Activated CD4-positive, alpha-beta T cell treated with anti-CD3 and anti-CD28 coated beads, Interleukin-2, amount 50 U/mL, for 48 hours (primary cell): ENCODE data around the gene CHD2.
"Not testable (repeated sequence)": the region's sequence is repeated elsewhere in the genome, so short reads cannot be mapped to it uniquely, and the experiment has no call there.

ENCODE experiments used
- DNase-seq, 2 experiments: peaks; one replicate each; pipeline ENCODE4 v3.0.0-alpha.2; 2020

Gene CHD2

DNA sequence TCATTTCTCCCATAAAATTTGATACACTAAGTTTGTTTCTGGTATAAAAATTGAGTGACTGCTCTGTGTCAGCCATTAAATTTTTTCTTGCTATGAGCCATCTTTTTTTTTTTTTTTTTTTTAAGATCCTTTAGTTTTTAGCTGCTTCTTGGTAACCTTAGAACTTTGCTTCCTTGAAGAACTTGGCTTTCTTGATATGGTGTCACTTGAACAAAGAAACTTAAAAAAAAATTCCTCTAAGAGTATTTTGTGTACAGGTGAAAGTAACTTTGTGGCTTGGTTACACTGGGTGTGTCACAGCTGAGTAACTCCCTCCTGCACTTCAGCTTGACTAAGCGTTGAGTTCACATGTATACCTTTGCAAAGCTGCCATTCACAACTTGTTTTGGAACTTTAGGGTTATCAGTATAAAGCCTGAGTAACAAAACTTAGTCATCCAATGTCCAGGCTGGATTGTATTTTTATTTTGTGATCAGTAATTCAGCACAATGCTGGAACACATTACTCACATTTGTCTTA is 6.5 kb downstream of the CHD2 start:
- peak in 1 of 2 experiments; percentile 50 for DNase-seq

DNA sequence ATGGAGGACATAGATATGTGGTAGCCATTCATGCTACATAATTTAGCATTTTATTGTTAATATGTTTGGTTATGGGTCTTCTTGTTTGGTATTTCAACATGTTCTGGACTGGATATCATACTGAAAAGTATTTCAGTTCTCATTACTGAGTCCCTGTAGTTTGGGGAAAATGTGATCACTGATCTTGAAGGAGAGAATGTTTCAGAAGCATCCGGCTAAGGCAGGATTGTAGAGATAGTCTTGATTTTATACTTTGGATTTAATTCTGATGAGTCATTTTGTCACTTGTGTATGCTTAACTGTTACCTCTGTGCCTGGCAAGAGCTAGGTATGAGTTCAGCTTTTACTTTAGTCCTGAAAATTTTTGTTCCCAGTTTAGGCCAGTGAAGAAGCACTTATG is 7.1 kb downstream of the CHD2 start:
- no peak for DNase-seq

GRCh38 chr15:92907896-92908712 is 8.0 kb downstream of the CHD2 start:
- no peak for DNase-seq

DNA sequence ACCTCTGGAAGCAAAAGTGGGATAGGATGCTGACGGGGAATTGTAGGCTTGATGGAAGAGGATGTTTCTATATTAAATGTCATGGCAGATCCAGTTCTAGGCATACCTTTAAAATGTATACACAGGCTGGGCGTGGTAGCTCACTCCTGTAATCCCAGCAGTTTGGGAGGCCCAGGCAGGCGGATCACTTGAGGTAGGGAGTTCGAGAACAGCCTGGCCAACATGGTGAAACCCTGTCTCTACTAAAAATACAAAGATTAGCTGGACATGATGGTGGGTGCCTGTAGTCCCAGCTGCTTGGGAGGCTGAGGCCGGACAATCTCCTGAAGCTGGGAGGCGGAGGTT is 8.6 kb downstream of the CHD2 start:
- no peak for DNase-seq

GRCh38 chr15:92909136-92909781 is 9.1 kb downstream of the CHD2 start:
- DNase-seq = no peak

GRCh38 chr15:92910451-92910850 is 10.3 kb downstream of the CHD2 start:
- DNase-seq = no peak

GRCh38 chr15:92914103-92914499 is 14.0 kb downstream of the CHD2 start:
- DNase-seq = no peak

- DNase-seq = no peak
These were observed 14.7 kb downstream of the CHD2 start for GRCh38 chr15:92914768-92915221.

DNA sequence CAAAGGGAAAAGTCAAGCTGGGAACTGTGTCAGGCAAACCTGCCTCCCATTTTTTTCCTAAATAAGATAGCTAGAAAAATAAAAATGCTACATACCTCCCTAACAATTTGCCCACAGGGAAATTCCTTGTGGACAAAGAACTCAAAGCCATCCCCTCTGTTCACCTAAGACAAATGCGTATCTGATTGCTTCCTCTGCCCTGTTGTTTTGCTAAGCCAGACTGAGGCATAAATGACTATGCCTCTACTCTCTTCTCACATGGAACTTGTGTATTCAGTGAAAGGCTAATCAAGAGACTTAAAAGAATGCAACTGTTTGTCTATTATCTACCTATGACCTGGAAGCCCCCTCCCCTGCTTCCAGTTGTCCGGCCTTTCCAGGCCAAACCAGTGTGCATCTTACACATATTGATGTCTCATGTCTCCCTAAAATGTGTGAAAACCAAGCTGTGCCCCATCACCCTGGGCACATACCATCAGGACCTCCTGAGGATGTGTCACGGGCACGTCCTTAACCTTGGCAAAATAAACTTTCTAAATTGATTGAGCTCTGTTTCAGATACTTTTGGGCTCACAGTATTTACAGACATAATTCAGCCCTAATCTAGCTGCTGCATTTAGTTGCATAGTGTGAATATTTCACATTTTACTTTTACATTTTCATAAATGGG is 15.8 kb downstream of the CHD2 start:
- no peak for DNase-seq

GRCh38 chr15:92917598-92918407 is 17.7 kb downstream of the CHD2 start:
- peak; percentile 96 to 98 for DNase-seq

- not testable (repeated sequence) for DNase-seq
These were observed 18.8 kb downstream of the CHD2 start for GRCh38 chr15:92918881-92919280.

DNA sequence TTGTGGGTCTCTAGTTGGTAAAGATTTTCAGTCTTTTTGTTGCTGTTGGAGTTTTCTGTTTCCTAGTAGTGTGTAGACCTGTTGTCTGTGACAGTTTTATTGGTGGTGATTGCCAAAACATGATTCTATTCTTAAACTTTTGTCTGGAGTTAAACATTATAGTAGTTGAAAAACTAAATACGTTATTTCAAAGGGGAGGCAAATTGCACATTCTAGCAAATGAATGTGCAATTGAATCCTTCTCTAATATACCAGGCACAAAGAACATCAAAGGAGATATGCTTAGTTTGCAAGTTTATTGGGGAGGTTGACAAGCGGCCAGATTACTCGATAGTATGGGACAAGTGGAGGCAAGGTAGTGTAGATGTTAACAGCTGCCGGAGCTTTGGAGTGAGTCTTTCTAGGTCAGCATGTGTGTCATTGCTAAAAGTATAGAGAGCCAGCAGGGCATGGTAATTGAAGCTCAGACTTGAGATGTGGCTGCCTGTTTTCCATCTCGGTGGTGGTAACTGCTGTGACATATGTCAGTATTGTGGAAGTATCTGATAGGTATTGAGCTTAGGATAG is 20.6 kb downstream of the CHD2 start:
- DNase-seq = no peak

- no peak for DNase-seq
These were observed 21.3 kb downstream of the CHD2 start for GRCh38 chr15:92921215-92922131.

GRCh38 chr15:92922418-92923002 is 22.4 kb downstream of the CHD2 start:
- DNase-seq = no peak

- DNase-seq = no peak
These were observed 24.1 kb downstream of the CHD2 start for GRCh38 chr15:92924216-92924615.

DNA sequence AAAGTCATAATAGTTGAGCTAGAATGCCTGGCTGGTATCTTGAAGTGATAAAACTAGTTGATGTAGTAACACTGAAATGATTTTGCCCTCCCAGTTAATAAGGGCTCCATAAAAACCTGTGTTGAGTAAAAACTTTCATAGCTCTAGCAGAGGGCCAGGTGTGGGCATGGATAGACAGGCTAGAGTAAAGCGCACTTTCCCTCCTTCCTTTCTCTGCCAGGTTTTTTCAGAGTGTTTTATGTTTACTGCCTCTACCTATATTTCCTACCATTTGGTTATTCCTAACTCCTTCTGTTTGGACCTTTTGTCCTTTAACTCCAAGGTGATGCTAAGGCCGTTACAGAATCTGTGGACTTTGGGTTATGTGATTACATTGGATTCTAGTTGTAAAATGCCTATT is 25.3 kb downstream of the CHD2 start:
- DNase-seq = no peak

DNA sequence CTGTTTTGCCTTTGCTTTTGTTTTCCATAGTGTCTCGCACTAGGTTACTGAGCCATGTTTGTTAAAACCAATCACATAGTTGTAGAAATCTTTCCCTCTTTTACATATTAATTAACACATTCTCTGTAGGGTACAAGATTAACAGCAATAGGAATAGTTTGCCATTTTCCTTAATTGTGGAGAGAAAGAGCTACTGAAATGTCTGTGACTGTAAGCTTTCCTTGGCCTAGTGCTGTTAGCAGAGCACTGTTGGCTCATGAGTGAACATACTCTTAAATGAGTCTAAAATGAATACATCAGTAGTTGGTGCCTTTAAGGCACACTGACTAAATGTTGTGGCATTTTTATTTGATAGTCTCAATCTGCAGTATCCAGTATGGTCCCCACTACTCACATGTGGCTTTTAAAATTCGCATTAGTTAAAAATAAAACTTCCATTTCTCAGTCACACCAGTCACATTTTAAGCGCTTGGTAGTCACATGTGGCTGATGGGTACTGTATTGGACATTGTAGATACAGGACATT is 28.2 kb downstream of the CHD2 start:
- no peak for DNase-seq

- no peak for DNase-seq
These were observed 28.9 kb downstream of the CHD2 start for GRCh38 chr15:92929002-92929401.

DNA sequence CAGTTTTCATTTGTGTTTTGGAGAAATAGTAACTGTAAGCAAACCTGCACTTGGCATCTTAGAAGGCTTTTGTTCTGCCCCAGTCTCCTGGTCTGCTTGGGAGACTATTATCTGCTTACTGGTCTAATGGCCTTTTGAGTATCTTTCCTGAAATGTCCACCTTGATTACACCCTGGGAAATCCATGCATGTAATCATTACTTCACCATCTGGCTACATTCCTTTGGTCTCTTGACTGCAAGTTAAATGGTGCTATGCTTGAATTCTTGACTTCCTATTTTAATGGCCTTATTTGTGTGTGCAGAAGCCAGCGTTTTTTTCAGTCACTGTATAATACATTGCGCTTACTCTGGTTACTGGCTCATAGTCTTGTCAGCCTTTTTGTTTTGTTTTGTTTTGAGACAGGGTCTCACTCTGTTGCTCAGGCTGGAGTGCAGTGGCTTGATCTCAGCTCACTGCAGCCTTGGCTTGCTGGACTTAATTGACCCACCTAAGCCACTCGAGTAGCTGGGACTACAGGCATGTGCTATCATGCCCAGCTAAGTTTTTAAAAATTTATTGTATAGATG is 30.0 kb downstream of the CHD2 start:
- no peak for DNase-seq

GRCh38 chr15:92930776-92931175 is 30.7 kb downstream of the CHD2 start:
- DNase-seq = no peak
